Upper lobe of left lung (tissue), 6 donors: Measurements from ENCODE around the gene RCBTB2. TPM values are rescaled to one million over a fixed set of nuclear protein-coding genes. Genes with fewer than 3 reads are reported as not detected.
A peak's percentile ranks its signal among the peaks of the same experiment; 100 is the strongest.

ENCODE experiments used
- ATAC-seq, 2 donors: fragments of 200-7000 bp; cut with Tn5 transposase; one replicate each; pipeline ENCODE4 v1.9.1; 2022; ENCODE audit warnings: mild to moderate bottlenecking in 2 of 2, moderate library complexity in 2 of 2; ENCODE audit not compliant: low FRiP score in 2 of 2
- DNase-seq, 2 donors: peaks; one replicate each; pipeline ENCODE4 v3.0.0-alpha.2; 2019 to 2020
- H3K27ac ChIP-seq, 4 donors: fragments of 200-600 bp; sonication (generic); one replicate each; pipeline ENCODE4 v1.5.1; 2016 to 2019
- H3K27me3 ChIP-seq, 4 donors: fragments of 200-600 bp; sonication (generic); one replicate each; pipeline ENCODE4 v1.5.1; 2017 to 2019
- H3K36me3 ChIP-seq, 4 donors: fragments of 200-600 bp; sonication (generic); one replicate each; pipeline ENCODE4 v1.5.1; 2016 to 2019
- H3K4me1 ChIP-seq, 4 donors: fragments of 200-600 bp; sonication (generic); one replicate each; pipeline ENCODE4 v1.5.1; 2018 to 2019
- H3K4me3 ChIP-seq, 4 donors: fragments of 200-600 bp; sonication (generic); one replicate each; pipeline ENCODE4 v1.5.1; 2017 to 2019; ENCODE audit warnings: mild to moderate bottlenecking in 2 of 4, moderate library complexity in 1 of 4
- H3K9me3 ChIP-seq, 4 donors: fragments of 200-600 bp; sonication (generic); one replicate each; pipeline ENCODE4 v1.5.1; 2018 to 2019
- CTCF ChIP-seq, 6 experiments: fragments of 450-650 bp in 4 of 6; fragments of 200-600 bp in 2 of 6; sonication (generic) in 2 of 6; IDR thresholded peaks; one replicate each; pipeline ENCODE4 v1.5.1; 2016 to 2019; ENCODE audit warnings: antibody characterized with exemption in 6 of 6
- EP300 ChIP-seq, 4 donors: sonication (generic); formaldehyde crosslinking; IDR thresholded peaks; one replicate each; pipeline ENCODE4 v1.5.1; 2017; ENCODE audit warnings: antibody characterized with exemption in 4 of 4, control low read depth in 2 of 4
- POLR2A ChIP-seq, 4 donors: fragments of 450-650 bp; IDR thresholded peaks; one replicate each; pipeline ENCODE4 v1.5.1; 2016 to 2017; ENCODE audit warnings: antibody characterized with exemption in 4 of 4, mild to moderate bottlenecking in 2 of 4
- POLR2AphosphoS5 ChIP-seq, 2 donors: sonication (generic); formaldehyde crosslinking; IDR thresholded peaks; one replicate each; pipeline ENCODE4 v1.5.1; 2017; ENCODE audit warnings: antibody characterized with exemption in 2 of 2
- WGBS, 2 donors: methylation state at CpG; one replicate each; pipeline ENCODE4 v1.1.5; 2017 to 2018; 5-methylcytosine and 5-hydroxymethylcytosine counted together
- total RNA-seq, 6 donors: library from RNA; depleted of rRNA in 4 of 6; stranded (reverse); fragments of >200 nt in 4 of 6; gene quantifications; one replicate each; pipeline versions ENCODE4 v1.1.0 to v1.2.1, GENCODE V29; 2016 to 2021
- donor health status: DM: no; HTN: no; CAD: no; lungs with moderate emphysema.
- donor health status: DM: no; HTN: yes; CAD: no; lungs with severe emphysema.

Gene RCBTB2
- total RNA-seq, 6 donors from 2014 or later, result 5.5 to 17.0 (median 9.9) TPM

GRCh38 chr13:48579165-48579918 lies 46.5 kb upstream of the RCBTB2 start:
- ATAC-seq (peak; percentile 56 to 79), DNase-seq (no peak)
- H3K4me1 ChIP-seq, result peaks cover 3 to 27% (median 6%) of the 10 kb centered on the region in 4 donors
- H3K4me3 ChIP-seq, result no peak overlapping the region
- H3K36me3 ChIP-seq, result no peaks in the 10 kb centered on the region
- 59 to 66% methylated on average over 7 of the region's 7 CpGs for WGBS, 2 donors
- no peak for TF ChIP-seq CTCF (IDR thresholded peaks at IDR 0.05)
- TF ChIP-seq POLR2A (IDR thresholded peaks at IDR 0.05), result no peak
- TF ChIP-seq EP300 (IDR thresholded peaks at IDR 0.05), result no peak
- no peak for TF ChIP-seq POLR2AphosphoS5 (IDR thresholded peaks at IDR 0.05)
- no peaks in the 10 kb centered on the region for H3K27me3 ChIP-seq
- peak overlapping the region; percentile 45 to 78 (median 66) for H3K27ac ChIP-seq
- H3K9me3 ChIP-seq, result no peaks in the 10 kb centered on the region

DNA sequence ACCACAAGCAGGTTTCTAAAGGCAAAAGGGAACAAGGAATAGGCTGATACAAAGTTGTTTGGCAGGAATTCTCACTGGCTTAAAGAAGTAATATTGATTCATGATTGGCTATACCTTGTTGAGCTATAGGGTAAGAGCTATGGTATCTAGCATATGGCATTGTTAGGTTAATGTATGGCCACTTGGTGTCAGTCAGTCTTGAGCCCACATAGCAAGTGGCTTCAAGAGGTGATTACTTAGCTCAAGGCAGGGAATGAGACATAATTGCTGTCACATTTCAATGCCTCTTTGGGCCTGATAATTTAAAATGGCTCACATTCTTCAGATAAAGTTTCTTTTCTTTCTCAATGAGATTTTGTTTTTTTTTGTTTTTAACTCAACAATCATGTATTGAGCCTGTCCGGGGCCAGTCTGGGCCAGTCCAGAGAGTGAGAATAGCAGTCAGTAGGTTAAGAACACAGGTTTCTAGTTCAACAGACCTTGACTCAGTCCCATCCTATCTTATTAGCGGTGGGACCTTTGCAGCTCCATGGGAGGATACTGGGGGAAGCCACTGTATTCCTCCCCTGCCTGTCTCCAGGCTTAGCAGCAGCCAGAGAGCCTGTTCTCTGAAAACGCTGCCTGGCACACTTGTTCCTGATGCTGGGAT lies 45.8 kb upstream of the RCBTB2 start:
- H3K27me3 ChIP-seq, result no peaks in the 10 kb centered on the region
- WGBS, 2 donors, result 67 to 78% methylated on average over 3 of the region's 3 CpGs
- no peak for DNase-seq
- peaks cover 3 to 28% (median 8%) of the 10 kb centered on the region in 4 donors for H3K4me1 ChIP-seq
- TF ChIP-seq POLR2A (IDR thresholded peaks at IDR 0.05) (no peak), EP300 (IDR thresholded peaks at IDR 0.05) (no peak), CTCF (IDR thresholded peaks at IDR 0.05) (no peak), POLR2AphosphoS5 (IDR thresholded peaks at IDR 0.05) (no peak)
- ATAC-seq, result peak; percentile 2 to 6
- H3K9me3 ChIP-seq, result no peaks in the 10 kb centered on the region
- peak overlapping the region; percentile 45 to 78 (median 66) for H3K27ac ChIP-seq
- H3K4me3 ChIP-seq, result no peak overlapping the region
- no peaks in the 10 kb centered on the region for H3K36me3 ChIP-seq

DNA sequence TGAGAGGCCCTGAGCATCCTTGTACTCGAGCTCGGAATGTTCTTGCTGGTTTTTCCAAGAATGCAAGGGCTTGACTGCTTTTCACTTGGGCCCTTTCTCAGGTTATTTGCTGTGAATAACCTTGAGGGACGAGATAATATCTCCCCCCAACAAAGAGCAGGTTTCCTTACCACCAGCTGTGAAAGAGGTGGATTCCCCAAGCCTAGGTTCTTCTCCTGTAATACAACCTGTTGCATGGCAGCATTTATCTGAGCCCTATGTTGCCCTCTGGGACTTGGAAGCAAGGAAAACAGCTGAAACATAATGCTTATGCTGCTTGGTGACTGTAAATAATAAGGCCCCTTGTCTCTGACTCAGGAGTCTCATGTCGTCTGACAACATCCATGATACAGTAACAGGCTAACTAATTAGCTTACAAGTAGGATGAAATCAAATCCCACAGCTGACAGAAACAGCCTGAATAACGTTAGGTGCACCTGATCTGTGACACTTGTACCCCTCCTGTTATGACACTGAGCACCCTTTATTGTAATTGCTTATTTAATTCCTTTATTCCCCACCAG lies 43.6 kb upstream of the RCBTB2 start:
- 73 to 78% methylated on average over 5 of the region's 5 CpGs for WGBS, 2 donors
- Histone ChIP-seq H3K36me3 (no peaks in the 10 kb centered on the region), H3K4me1 (peaks cover 10 to 41% (median 15%) of the 10 kb centered on the region in 4 donors), H3K4me3 (no peak overlapping the region), H3K27ac (no peak overlapping the region), H3K9me3 (no peaks in the 10 kb centered on the region), H3K27me3 (no peaks in the 10 kb centered on the region)
- TF ChIP-seq CTCF (IDR thresholded peaks at IDR 0.05) (no peak), POLR2A (IDR thresholded peaks at IDR 0.05) (no peak), POLR2AphosphoS5 (IDR thresholded peaks at IDR 0.05) (no peak), EP300 (IDR thresholded peaks at IDR 0.05) (no peak)
- DNase-seq (no peak), ATAC-seq (no peak)

- H3K9me3 ChIP-seq, result no peaks in the 10 kb centered on the region
- ATAC-seq (peak in 1 of 2 donors; percentile 30), DNase-seq (no peak)
- H3K36me3 ChIP-seq, result no peaks in the 10 kb centered on the region
- no peak overlapping the region for H3K4me3 ChIP-seq
- 65 to 72% methylated on average over 5 of the region's 5 CpGs for WGBS, 2 donors
- H3K27me3 ChIP-seq, result no peaks in the 10 kb centered on the region
- TF ChIP-seq POLR2A (IDR thresholded peaks at IDR 0.05) (no peak), CTCF (IDR thresholded peaks at IDR 0.05) (no peak), POLR2AphosphoS5 (IDR thresholded peaks at IDR 0.05) (no peak), EP300 (IDR thresholded peaks at IDR 0.05) (no peak)
- peaks cover 20 to 52% (median 28%) of the 10 kb centered on the region in 4 donors for H3K4me1 ChIP-seq
- peak overlapping the region in 2 of 4 donors; percentile 18 to 49 for H3K27ac ChIP-seq
Observed at GRCh38 chr13:48575031-48575430, 42.2 kb upstream of the RCBTB2 start.
